HG02981 (cell line): ENCODE measurements around the gene PIK3IP1.
"Not testable (repeated sequence)": the region's sequence is repeated elsewhere in the genome, so short reads cannot be mapped to it uniquely, and the experiment has no call there.

ENCODE experiments used
- ATAC-seq: cut with Tn5 transposase; IDR thresholded peaks from one replicate; pipeline ENCODE4 v1.9.1; 2021; ENCODE audit warnings: mild to moderate bottlenecking, moderate library complexity; ENCODE audit not compliant: unreplicated experiment

PIK3IP1 gene

GRCh38 chr22:31292236-31292989 is at the start of gene PIK3IP1:
Gene PIK3IP1, minus strand, starts transcription at chr22:31292488. Its CDS starts 144 bp downstream, at chr22:31292344.
- no peak for ATAC-seq

- no peak for ATAC-seq
These were observed 49.2 kb upstream of the PIK3IP1 start for GRCh38 chr22:31341386-31342088.

- no peak for ATAC-seq
These were observed 48.5 kb upstream of the PIK3IP1 start for GRCh38 chr22:31340765-31341247.

- ATAC-seq: no peak
These were observed 48.1 kb upstream of the PIK3IP1 start for GRCh38 chr22:31340360-31340759.

GRCh38 chr22:31339148-31339832 is 47.0 kb upstream of the PIK3IP1 start:
- no peak for ATAC-seq

GRCh38 chr22:31337178-31337577 is 44.9 kb upstream of the PIK3IP1 start:
- no peak for ATAC-seq

- ATAC-seq: no peak
These were observed 42.0 kb upstream of the PIK3IP1 start for GRCh38 chr22:31334329-31334728.

GRCh38 chr22:31333641-31334040 is 41.4 kb upstream of the PIK3IP1 start:
- ATAC-seq: no peak

GRCh38 chr22:31332886-31333285 is 40.6 kb upstream of the PIK3IP1 start:
- ATAC-seq: no peak

- no peak for ATAC-seq
These were observed 39.7 kb upstream of the PIK3IP1 start for GRCh38 chr22:31332010-31332409.

GRCh38 chr22:31329453-31330215 is 37.3 kb upstream of the PIK3IP1 start:
- no peak for ATAC-seq

GRCh38 chr22:31329029-31329428 is 36.7 kb upstream of the PIK3IP1 start:
- ATAC-seq: no peak

GRCh38 chr22:31328544-31328960 is 36.3 kb upstream of the PIK3IP1 start:
- no peak for ATAC-seq

- no peak for ATAC-seq
These were observed 35.7 kb upstream of the PIK3IP1 start for GRCh38 chr22:31327806-31328543.

- ATAC-seq: no peak
These were observed 34.6 kb upstream of the PIK3IP1 start for GRCh38 chr22:31326877-31327276.

- no peak for ATAC-seq
These were observed 31.6 kb upstream of the PIK3IP1 start for GRCh38 chr22:31323578-31324550.

GRCh38 chr22:31321421-31321820 is 29.1 kb upstream of the PIK3IP1 start:
- no peak for ATAC-seq

- ATAC-seq: not testable (repeated sequence)
These were observed 21.9 kb upstream of the PIK3IP1 start for GRCh38 chr22:31314220-31314619.
